HG02610 (cell line): ENCODE measurements around the gene ZNF521.
"Not testable (repeated sequence)": the region's sequence is repeated elsewhere in the genome, so short reads cannot be mapped to it uniquely, and the experiment has no call there.

Experiments
- ATAC-seq: cut with Tn5 transposase; IDR thresholded peaks from one replicate; pipeline ENCODE4 v1.9.1; 2021; ENCODE audit warnings: mild to moderate bottlenecking, moderate library complexity; ENCODE audit not compliant: unreplicated experiment

Gene ZNF521

GRCh38 chr18:25291150-25291549, 60.8 kb downstream of the ZNF521 start:
- no peak for ATAC-seq

- ATAC-seq: no peak
Observed at GRCh38 chr18:25289001-25289631, 62.9 kb downstream of the ZNF521 start.

GRCh38 chr18:25288340-25288938, 63.5 kb downstream of the ZNF521 start:
- no peak for ATAC-seq

- ATAC-seq: no peak
Observed at GRCh38 chr18:25287106-25287505, 64.9 kb downstream of the ZNF521 start.

GRCh38 chr18:25284861-25285550, 67.0 kb downstream of the ZNF521 start:
- no peak for ATAC-seq

- ATAC-seq: no peak
Observed at GRCh38 chr18:25284281-25284680, 67.7 kb downstream of the ZNF521 start.

- no peak for ATAC-seq
Observed at GRCh38 chr18:25283781-25284180, 68.2 kb downstream of the ZNF521 start.

- ATAC-seq: no peak
Observed at GRCh38 chr18:25282896-25283703, 68.9 kb downstream of the ZNF521 start.

GRCh38 chr18:25282282-25282681, 69.7 kb downstream of the ZNF521 start:
- no peak for ATAC-seq

GRCh38 chr18:25281556-25281955, 70.4 kb downstream of the ZNF521 start:
- no peak for ATAC-seq

GRCh38 chr18:25279961-25280360, 72.0 kb downstream of the ZNF521 start:
- ATAC-seq: no peak

- ATAC-seq: no peak
Observed at GRCh38 chr18:25279556-25279955, 72.4 kb downstream of the ZNF521 start.

GRCh38 chr18:25279133-25279532, 72.8 kb downstream of the ZNF521 start:
- ATAC-seq: no peak

GRCh38 chr18:25278394-25278793, 73.6 kb downstream of the ZNF521 start:
- no peak for ATAC-seq

- no peak for ATAC-seq
Observed at GRCh38 chr18:25275412-25276001, 76.5 kb downstream of the ZNF521 start.

GRCh38 chr18:25274926-25275325, 77.0 kb downstream of the ZNF521 start:
- no peak for ATAC-seq

- not testable (repeated sequence) for ATAC-seq
Observed at GRCh38 chr18:25266931-25267527, 84.9 kb downstream of the ZNF521 start.

- ATAC-seq: no peak
Observed at GRCh38 chr18:25262920-25263319, 89.0 kb downstream of the ZNF521 start.

GRCh38 chr18:25261768-25262167, 90.2 kb downstream of the ZNF521 start:
- ATAC-seq: no peak

- ATAC-seq: no peak
Observed at GRCh38 chr18:25256439-25256838, 95.5 kb downstream of the ZNF521 start.

GRCh38 chr18:25253779-25254178, 98.2 kb downstream of the ZNF521 start:
- ATAC-seq: no peak
